AG09309 (cell line): Measurements from ENCODE around the gene EXOSC5.
"Not testable (repeated sequence)": the region's sequence is repeated elsewhere in the genome, so short reads cannot be mapped to it uniquely, and the experiment has no call there.

Experiments used
- DNase-seq: peaks from one replicate; pipeline ENCODE4 v3.0.0-alpha.2; 2010; ENCODE audit warnings: low read depth
- H3K4me3 ChIP-seq: 2 replicates; pipeline ENCODE4 v1.5.1; 2011; ENCODE audit warnings: mild to moderate bottlenecking, low read depth, low read length, moderate library complexity; ENCODE audit not compliant: control insufficient read depth
- CTCF ChIP-seq: IDR thresholded peaks from 2 replicates; pipeline ENCODE4 v1.5.1; 2011; ENCODE audit warnings: mild to moderate bottlenecking, low read depth, low read length, inconsistent platforms; ENCODE audit not compliant: insufficient read depth, control insufficient read depth; ENCODE audit errors: missing control alignments

The EXOSC5 gene

DNA sequence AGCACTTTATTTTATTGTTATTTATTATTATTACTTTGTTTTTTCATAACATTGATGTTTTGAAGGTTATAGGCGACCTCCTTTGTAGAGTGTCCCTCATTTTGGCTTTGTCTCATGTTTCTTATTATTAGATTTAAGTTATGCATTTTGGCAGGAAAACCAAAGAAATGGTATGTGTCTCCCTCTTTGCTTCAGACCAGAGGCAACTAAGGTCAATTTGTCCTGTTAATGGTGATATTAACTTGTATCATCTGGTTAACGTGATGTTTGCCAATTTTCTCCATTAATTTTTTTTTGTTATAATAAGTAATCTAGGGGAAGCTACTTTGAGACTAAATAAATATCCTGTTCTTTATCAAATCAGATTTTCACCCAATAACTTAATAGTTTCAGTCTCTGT is 24.7 kb downstream of the EXOSC5 start:
- no peak overlapping the region for H3K4me3 ChIP-seq
- no peak for DNase-seq
- no peak for TF ChIP-seq CTCF

GRCh38 chr19:41371541-41371940 is 25.6 kb downstream of the EXOSC5 start:
- H3K4me3 ChIP-seq, result no peak overlapping the region
- no peak for TF ChIP-seq CTCF

GRCh38 chr19:41371119-41371518 is 26.0 kb downstream of the EXOSC5 start:
- not testable (repeated sequence) for DNase-seq, H3K4me3 ChIP-seq

More at GRCh38 chr19:41371541-41371940, 25.6 kb downstream of the EXOSC5 start:
- DNase-seq, result no peak

DNA sequence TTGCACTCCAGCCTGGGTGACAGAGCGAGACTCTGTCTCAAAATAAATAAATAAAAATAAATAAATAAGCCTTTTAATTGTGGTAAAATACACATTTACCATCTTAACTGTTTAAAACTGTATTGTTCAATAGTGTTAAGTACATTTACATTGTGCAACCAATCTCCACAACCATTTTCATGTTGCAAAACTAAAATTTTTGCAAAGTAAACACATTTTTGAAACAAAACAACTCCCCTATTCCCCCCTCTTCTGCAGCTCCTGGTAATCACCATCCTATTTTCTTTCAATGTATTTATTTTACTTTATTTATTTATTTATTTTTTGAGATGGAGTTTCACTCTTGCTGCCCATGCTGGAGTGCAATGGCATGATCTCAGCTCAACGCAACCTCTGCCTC is 27.4 kb downstream of the EXOSC5 start:
- no peak for DNase-seq
- no peak for TF ChIP-seq CTCF
- H3K4me3 ChIP-seq, result no peak overlapping the region

DNA sequence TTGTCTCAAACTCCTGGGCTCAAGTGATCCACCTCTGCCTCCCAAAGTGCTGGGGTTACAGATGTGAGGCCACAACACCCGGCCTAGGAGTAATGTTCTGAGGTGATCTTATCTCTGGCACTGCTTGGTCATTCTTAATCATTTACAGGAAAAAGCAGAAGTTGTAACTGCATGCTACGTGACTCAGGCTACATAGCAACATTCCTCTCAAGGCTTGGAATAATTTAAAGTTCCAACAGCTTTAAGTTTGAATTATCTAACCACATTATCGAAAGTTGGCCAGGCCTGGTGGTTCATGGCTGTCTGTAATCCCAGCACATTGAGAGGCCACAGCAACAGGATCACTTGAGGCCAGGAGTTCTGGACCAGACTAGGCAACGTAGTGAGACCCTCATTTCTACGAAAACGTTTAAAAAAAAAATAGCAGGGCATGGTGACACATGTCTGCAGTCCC is 29.3 kb downstream of the EXOSC5 start:
- H3K4me3 ChIP-seq, result no peak overlapping the region
- peak; percentile 84 for DNase-seq
- no peak for TF ChIP-seq CTCF

DNA sequence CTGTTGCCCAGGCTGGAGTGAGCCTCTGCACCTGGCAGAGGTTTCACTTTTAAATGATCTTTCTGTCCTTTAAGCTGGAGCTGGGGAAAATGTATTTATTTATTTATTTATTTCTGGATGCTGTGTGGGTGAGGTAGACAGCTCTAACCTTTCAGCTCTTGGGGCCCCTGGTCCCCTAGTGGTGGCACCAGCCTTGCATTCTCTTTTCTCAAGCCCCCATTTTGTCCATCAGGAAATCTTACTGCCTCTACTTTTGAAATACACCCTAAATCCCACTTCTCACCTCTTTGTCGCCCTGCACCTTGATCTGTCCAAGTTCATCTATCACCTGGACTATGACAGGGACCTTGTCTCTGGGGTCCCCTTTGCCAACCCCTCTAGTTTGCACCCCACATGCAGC is 31.1 kb downstream of the EXOSC5 start:
- no peak overlapping the region for H3K4me3 ChIP-seq
- no peak for DNase-seq
- peak; percentile 17 for TF ChIP-seq CTCF

GRCh38 chr19:41364524-41365391 is 32.4 kb downstream of the EXOSC5 start:
- no peak for TF ChIP-seq CTCF
- DNase-seq, result no peak
- H3K4me3 ChIP-seq, result peak overlapping the region; percentile 81
